Renal cortex interstitium (tissue), 11 donors: Measurements from ENCODE around the gene GPR55. TPM values are rescaled to one million over a fixed set of nuclear protein-coding genes. Genes with fewer than 3 reads are reported as not detected.

ENCODE experiments used
- DNase-seq, 11 donors: peaks; one replicate each; pipeline ENCODE4 v3.0.0-alpha.2; 2013; ENCODE audit warnings: low read depth in 9 of 11, low spot score in 4 of 11; ENCODE audit errors: extremely low read depth in 1 of 11
- polyA plus RNA-seq, 3 donors: library from polyadenylated mRNA; unstranded; fragments of 120-200 nt; gene quantifications; one replicate each; pipeline ENCODE4 v1.2.1, GENCODE V29; 2013; ENCODE audit not compliant: insufficient read length in 3 of 3

Gene GPR55
- polyA plus RNA-seq, 3 donors, result 0.17 to 0.30 (median 0.22) TPM

- DNase-seq, result no peak
These were observed 33.5 kb downstream of the GPR55 start for GRCh38 chr2:230891509-230891908.

GRCh38 chr2:230891064-230891463, 34.0 kb downstream of the GPR55 start:
- DNase-seq, result no peak

DNA sequence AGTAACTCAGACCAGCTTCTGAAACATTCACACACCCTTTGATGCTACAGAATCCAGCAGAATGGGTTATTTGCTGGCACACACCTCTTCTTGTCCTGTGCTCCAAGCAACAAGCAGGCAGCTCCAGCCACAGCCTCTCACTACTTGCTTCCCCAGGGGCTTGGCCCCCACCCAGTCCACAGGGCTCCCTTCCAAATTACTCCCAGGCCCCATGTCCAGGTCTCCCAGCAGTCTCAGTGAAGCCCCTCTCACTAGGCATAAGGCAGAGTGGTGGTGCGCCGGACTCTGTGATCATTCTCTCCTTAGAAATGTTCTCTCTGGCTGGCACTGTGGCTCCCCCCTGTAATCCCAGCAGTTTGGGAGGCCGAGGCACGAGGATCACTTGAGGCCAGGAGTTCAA, 34.4 kb downstream of the GPR55 start:
- no peak for DNase-seq

- DNase-seq, result no peak
These were observed 35.0 kb downstream of the GPR55 start for GRCh38 chr2:230889911-230890601.

GRCh38 chr2:230888824-230889400, 36.1 kb downstream of the GPR55 start:
- DNase-seq, result no peak

GRCh38 chr2:230887342-230887741, 37.7 kb downstream of the GPR55 start:
- no peak for DNase-seq

- DNase-seq, result no peak
These were observed 38.4 kb downstream of the GPR55 start for GRCh38 chr2:230886671-230887071.

- DNase-seq, result no peak
These were observed 38.8 kb downstream of the GPR55 start for GRCh38 chr2:230886206-230886605.

GRCh38 chr2:230885463-230886130, 39.4 kb downstream of the GPR55 start:
- DNase-seq, result peak in 4 of 11 donors; percentile 73 to 84 (median 79)

DNA sequence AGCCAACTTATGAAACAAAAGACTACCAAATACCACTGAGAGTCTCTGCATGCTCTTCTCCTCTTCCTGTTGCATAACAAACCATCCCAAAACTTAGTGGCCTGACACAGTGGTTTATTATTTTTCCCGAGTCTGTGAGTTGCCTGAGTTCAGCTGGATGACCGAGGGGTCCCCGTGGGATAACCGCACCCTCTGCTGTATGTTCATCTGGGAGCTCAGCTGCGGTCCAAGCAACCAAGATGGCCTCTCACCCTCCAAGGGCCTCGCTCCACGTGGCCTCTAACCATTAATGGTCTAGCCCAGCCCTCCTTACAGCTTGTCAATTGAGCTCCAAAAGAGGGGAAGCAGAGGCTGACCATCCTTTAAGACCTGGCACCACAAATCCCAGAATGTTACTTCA, 43.2 kb downstream of the GPR55 start:
- DNase-seq, result no peak

GRCh38 chr2:230879891-230880290, 45.2 kb downstream of the GPR55 start:
- no peak for DNase-seq

DNA sequence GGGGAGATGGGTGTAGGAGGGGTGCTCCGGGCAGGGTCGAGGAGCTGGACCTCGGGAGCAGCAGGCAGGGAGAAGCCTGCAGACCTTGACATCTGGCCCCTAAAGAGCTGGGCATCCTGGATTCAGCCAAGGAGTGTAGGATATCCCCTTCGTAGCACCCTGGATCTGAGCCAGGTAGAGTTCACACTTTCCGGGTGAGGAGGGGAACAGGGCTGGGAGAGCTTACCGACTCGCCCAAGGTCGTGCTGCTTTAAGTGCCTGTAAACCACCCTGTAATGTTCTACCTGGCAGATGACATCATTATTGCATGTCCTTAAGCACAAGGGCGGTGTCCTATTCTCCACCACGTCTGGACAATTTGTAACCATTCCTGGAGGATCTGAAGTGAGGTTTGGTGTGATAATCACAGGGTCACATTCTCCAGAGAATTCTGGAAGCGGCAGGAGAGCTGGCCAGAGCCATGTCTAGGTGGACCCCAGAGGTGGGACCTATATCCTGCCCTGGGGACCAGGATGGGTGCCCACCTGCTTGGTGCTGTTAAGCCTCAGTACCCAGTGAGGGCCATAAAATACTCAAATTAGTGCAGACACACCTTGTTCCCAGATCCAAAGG, 45.7 kb downstream of the GPR55 start:
- DNase-seq, result no peak

DNA sequence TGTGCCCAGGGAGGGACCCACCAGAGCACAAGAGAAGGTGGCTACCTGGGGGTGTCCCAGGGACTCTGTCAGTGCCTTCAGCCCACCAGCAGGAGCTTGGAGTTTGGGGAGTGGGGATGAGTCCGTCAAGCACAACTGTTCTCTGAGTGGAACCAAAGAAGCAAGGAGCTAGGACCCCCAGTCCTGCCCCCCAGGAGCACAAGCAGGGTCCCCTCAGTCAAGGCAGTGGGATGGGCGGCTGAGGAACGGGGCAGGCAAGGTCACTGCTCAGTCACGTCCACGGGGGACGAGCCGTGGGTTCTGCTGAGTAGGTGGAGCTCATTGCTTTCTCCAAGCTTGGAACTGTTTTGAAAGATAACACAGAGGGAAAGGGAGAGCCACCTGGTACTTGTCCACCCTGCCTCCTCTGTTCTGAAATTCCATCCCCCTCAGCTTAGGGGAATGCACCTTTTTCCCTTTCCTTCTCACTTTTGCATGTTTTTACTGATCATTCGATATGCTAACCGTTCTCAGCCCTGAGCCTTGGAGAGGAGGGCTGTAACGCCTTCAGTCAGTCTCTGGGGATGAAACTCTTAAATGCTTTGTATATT, 46.3 kb downstream of the GPR55 start:
- no peak for DNase-seq

- no peak for DNase-seq
These were observed 47.1 kb downstream of the GPR55 start for GRCh38 chr2:230877759-230878598.

- no peak for DNase-seq
These were observed 47.8 kb downstream of the GPR55 start for GRCh38 chr2:230877116-230877758.

GRCh38 chr2:230875347-230876315, 49.4 kb downstream of the GPR55 start:
- no peak for DNase-seq

DNA sequence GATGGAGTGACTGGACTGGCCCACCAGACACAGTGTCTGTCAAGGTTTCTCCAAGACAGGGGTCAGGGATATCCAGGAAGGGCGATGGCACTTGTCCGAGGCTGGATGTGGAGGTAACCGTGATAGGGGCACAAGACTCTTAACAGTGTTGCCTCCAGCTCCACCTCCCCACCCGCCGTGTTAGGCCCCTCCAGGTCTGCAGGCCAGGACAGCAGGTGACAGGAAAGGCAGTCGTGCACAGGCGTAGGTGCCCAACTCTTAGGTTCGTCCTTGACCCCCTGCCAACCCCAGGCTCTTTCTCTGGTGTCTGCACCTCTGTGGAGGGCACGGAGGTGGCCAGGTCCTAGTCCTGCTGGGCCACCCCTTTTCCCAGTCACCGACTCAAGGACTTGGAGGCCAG, 50.2 kb downstream of the GPR55 start:
- DNase-seq, result no peak
